Non-pigmented ciliary epithelial cell (primary cell): ENCODE measurements around the gene VSX1.

ENCODE experiments used
- DNase-seq: peaks from one replicate; pipeline ENCODE4 v3.0.0-alpha.2; 2010; ENCODE audit warnings: low read depth

VSX1 gene

GRCh38 chr20:25087186-25087929 lies 5.4 kb upstream of the VSX1 start:
- no peak for DNase-seq

GRCh38 chr20:25085756-25086495 lies 4.0 kb upstream of the VSX1 start:
- no peak for DNase-seq

GRCh38 chr20:25084626-25085187 lies 2.8 kb upstream of the VSX1 start:
- no peak for DNase-seq

GRCh38 chr20:25083773-25084625 lies 2.1 kb upstream of the VSX1 start:
- DNase-seq, result no peak

- no peak for DNase-seq
Measured at GRCh38 chr20:25083141-25083772, 1.3 kb upstream of the VSX1 start.

GRCh38 chr20:25082498-25082873 lies 545 bp upstream of the VSX1 start:
- DNase-seq, result no peak

- DNase-seq, result no peak
Measured at GRCh38 chr20:25081065-25081729, 744 bp downstream of the VSX1 start.

GRCh38 chr20:25079171-25079570 lies 2.8 kb downstream of the VSX1 start:
- no peak for DNase-seq

GRCh38 chr20:25078662-25079061 lies 3.3 kb downstream of the VSX1 start:
- DNase-seq, result no peak

- DNase-seq, result no peak
Measured at GRCh38 chr20:25077610-25078169, 4.3 kb downstream of the VSX1 start.

- DNase-seq, result no peak
Measured at GRCh38 chr20:25076731-25077609, 5.0 kb downstream of the VSX1 start.

- DNase-seq, result no peak
Measured at GRCh38 chr20:25076201-25076600, 5.7 kb downstream of the VSX1 start.

- DNase-seq, result no peak
Measured at GRCh38 chr20:25073544-25073943, 8.4 kb downstream of the VSX1 start.

GRCh38 chr20:25072226-25072811 lies 9.6 kb downstream of the VSX1 start:
- no peak for DNase-seq

GRCh38 chr20:25071734-25072133 lies 10.2 kb downstream of the VSX1 start:
- no peak for DNase-seq

- DNase-seq, result no peak
Measured at GRCh38 chr20:25070821-25071473, 11.0 kb downstream of the VSX1 start.

GRCh38 chr20:25067102-25067987 lies 14.6 kb downstream of the VSX1 start:
- no peak for DNase-seq

- DNase-seq, result no peak
Measured at GRCh38 chr20:25066386-25066785, 15.6 kb downstream of the VSX1 start.
